ENCODE results near the gene NEUROD1.

Gene NEUROD1

DNA sequence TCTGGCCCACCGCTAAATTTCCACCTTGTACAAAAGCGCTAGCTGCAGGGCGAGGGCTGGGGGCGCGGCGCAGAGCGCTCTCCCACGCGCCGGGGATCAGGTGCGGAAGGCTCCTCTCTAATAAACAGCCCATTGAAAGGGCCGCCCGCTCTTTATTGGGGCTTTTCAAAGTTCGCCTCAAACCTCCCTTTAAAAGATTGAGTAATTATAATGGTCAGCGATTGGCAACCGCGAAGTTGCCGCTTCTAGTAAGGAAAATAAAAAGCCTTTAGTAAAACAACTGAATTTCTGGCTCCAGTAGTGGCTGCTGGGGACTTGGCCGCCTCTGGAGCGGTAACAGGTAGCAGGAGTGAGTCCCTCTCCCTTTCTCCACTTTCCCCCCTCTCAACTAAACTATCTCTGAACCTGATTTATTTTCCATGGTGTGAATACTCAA is 755 bp downstream of the NEUROD1 start:
- no peak for DNase-seq (ENCODE audit: low read depth)

DNA sequence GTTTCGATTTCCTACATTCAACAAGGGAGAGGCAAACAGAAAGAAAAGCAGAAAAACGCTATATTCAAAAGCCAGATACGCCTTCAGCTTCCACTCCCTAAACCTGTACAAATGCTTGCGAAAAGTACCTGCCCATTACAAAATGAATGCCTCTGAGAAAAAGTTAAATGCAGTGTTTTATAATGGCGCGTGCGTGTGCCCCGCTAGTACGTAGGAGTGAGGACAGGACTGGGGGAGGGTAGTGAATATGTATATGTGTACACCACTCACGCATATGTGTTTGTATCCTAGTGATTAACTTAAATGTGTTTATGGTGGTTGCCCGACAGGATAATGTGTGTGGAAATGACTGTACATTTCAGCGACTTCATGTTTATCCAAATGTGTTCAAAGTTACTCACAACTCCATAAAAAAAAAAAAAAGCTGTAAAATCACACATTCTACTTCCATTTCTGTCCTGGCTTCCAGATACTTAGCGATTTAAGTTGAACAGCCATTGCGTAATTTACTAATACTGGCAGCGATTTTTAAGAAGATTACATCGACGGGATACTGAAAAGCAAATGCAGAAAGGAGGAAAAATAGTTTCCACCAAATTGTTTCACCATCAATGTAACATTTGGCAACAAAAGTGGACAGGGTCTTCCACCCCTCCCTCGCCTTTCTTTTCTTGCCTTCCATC is 1.3 kb downstream of the NEUROD1 start:
- DNase-seq (ENCODE audit: low read depth): no peak

GRCh38 chr2:181677912-181678586 is 2.3 kb downstream of the NEUROD1 start:
- peak; percentile 56 for DNase-seq (ENCODE audit: low read depth)

- DNase-seq (ENCODE audit: low read depth): no peak
These were observed 5.1 kb downstream of the NEUROD1 start for GRCh38 chr2:181675254-181675653.

DNA sequence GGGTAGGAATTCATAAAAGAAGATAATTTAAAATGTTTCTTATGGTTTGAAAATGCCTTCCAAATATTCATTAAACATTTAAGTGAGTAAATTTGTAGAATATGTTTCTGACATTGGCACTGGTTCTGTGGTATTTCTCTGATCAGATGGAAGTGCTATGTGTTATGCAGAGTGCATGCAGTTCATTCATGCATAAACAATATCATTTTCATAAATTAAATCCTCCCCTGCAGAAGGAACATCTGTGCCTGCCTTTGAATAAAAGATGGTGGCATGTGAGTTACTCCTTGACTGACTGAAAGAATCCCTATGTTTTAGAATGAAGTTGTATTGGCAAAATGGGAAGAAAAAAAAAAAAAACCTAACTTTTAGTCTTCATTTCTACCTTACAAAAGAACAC is 5.9 kb downstream of the NEUROD1 start:
- DNase-seq (ENCODE audit: low read depth): no peak

DNA sequence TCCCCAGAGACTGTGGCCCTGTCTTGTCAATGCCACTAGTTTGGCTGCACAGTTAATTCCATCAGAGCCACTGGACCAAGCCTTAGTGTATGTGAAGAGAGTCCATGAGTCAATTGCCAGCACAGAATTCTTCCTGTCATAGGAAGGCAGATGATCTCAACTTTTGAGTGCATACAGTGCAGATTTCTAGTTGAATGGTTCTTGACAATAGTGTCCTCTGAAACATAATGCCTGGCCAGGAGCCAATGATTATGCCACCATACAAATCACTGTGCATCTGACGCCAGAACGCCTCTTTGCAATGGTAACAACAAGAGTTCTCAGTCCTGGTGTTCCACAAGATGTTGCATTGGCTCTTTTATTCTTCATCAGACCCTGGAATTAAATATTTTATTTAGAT is 7.1 kb downstream of the NEUROD1 start:
- DNase-seq (ENCODE audit: low read depth): no peak

GRCh38 chr2:181672255-181673008 is 7.9 kb downstream of the NEUROD1 start:
- DNase-seq (ENCODE audit: low read depth): no peak

DNA sequence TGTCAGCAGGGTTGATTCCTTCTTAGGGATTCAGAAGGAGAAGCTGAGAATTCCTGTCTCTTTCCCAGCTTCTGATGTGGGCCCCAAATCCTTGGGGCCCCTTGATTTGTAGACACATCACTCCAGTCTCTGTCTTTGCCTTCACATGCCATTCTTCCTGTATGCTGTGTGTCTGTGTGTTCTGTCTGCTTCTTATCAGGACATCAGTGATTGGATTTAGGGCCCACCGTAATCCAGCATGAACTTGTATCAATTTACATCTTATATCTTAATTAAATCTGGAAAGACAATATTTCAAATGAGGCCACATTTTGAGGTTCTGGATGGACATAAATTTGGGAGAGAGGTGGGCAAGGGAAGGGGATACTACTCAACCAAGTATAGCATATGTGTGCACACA is 9.7 kb downstream of the NEUROD1 start:
- DNase-seq (ENCODE audit: low read depth): no peak

- DNase-seq (ENCODE audit: low read depth): no peak
These were observed 13.1 kb downstream of the NEUROD1 start for GRCh38 chr2:181667234-181667633.

- DNase-seq (ENCODE audit: low read depth): no peak
These were observed 18.0 kb downstream of the NEUROD1 start for GRCh38 chr2:181662287-181662686.

GRCh38 chr2:181660181-181660580 is 20.1 kb downstream of the NEUROD1 start:
- no peak for DNase-seq (ENCODE audit: low read depth)

DNA sequence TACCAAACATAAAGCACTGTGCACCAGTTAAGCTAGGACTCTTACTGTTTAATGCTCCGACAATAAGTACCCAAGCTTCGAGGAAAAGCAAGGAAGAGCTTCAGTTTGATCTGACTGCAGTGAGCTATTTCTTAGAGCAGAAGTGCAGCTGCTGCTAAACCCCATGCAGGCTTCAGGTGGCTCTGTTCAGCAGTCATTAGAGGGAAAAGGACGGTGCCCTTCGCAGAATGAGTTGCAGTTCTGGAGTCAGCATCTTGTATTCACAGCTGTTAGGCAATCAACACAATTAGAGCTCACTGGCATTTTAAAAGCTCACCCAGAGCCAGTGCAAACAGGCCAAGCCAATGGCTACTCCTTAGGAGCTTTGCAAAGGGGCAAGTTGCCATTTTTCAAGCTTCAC is 21.9 kb downstream of the NEUROD1 start:
- DNase-seq (ENCODE audit: low read depth): no peak

GRCh38 chr2:181657379-181657778 is 22.9 kb downstream of the NEUROD1 start:
- DNase-seq (ENCODE audit: low read depth): no peak

GRCh38 chr2:181656450-181657291 is 23.6 kb downstream of the NEUROD1 start, which contains the start of gene CERKL:
Gene CERKL, minus strand, starts transcription at chr2:181657105. Its CDS starts 99 bp downstream, at chr2:181657006.
- DNase-seq (ENCODE audit: low read depth): no peak

DNA sequence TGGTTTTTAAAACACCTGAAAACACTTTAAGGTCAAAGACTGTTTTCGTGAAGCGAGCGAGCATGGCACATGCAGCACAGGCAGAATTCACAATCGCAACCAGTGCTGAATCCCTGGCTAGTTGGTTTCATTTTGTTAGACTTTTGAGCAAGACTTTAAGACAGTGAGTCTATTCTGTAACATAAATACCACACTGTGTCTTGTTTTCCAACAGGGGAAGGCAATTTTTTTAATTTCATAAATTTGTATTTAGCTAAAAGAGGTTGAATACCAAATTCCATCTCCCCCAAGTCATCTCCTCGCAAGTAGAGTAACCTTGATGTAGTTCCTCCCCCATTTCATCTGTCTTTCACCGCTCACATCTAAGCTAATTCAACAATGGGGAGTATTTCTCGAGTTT is 24.8 kb downstream of the NEUROD1 start:
- no peak for DNase-seq (ENCODE audit: low read depth)

DNA sequence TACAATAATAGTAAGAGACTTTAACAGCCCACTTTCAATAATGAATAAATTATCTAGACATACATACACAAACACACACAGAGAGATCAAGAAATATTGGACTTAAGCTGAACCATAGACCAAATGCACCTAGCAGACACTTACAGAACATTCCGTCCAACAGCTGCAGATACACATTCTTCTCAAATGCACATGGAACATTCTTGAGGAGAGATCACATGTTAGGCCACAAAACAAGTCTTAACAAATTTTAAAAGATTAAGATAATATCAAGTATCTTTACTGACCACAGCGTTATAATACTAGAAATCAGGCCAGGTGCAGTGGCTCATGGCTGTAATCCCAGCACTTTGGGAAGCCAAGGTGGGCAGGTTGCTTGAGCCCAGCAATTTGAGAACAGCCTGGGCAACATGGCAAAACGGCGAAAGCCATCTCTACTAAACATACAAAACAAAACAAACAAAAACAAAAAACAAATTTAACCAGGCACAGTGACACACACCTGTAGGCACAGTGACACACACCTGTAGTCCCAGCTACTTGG is 30.8 kb downstream of the NEUROD1 start:
- DNase-seq (ENCODE audit: low read depth): no peak

GRCh38 chr2:181648478-181649155 is 31.7 kb downstream of the NEUROD1 start:
- no peak for DNase-seq (ENCODE audit: low read depth)

DNA sequence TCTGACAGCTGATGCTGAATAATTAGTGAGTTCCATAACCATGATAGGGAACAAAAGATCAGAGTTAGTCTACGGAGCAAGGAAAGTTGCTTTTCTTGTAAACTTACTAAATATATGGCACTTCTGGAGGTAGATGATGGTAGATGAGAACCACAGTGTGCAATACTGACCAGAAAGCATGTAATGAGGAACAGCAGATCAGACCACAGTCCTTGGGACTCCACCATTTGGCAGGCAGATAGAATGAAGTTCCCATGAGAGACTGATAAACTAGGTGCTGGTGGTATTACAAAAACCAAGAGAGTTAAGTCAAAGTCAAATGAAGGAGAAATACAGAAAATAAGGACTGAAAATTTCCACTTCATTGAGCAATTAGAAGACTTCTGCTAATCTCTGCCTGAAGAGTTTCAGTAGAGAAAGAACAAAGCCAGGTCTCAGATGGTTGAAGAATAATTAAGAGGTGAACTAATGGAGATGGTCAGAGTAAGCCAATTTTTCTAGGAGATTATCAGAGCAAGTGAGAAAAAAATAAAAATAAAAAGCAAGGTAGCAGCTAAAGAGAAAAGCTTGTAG is 33.8 kb downstream of the NEUROD1 start:
- DNase-seq (ENCODE audit: low read depth): no peak

GRCh38 chr2:181643151-181643550 is 37.2 kb downstream of the NEUROD1 start:
- DNase-seq (ENCODE audit: low read depth): no peak

- no peak for DNase-seq (ENCODE audit: low read depth)
These were observed 38.2 kb downstream of the NEUROD1 start for GRCh38 chr2:181642086-181642485.

DNA sequence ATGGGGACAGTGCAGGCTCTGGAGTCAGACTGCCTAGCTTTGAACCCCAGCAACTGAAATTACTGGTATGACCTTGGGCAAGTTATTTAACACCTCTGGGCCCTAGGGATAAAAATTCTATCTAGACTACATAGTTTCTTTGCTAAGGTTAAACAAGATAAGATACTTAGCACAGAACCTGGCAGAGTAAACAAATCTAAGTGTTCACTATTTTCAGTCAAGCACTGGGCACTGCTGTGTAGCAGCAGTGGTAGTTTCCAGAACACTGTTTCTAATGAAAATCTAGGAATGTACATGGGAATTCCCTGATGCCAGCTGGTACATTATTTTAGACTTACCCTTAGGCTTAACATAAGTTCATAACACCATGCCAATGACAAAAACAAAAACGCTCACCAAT is 40.6 kb downstream of the NEUROD1 start:
- DNase-seq (ENCODE audit: low read depth): no peak

All from activated T-cell treated with anti-CD3 and anti-CD28 coated beads for 48 hours (primary cell).